ENCODE results near the gene ADGRG3.

DNA sequence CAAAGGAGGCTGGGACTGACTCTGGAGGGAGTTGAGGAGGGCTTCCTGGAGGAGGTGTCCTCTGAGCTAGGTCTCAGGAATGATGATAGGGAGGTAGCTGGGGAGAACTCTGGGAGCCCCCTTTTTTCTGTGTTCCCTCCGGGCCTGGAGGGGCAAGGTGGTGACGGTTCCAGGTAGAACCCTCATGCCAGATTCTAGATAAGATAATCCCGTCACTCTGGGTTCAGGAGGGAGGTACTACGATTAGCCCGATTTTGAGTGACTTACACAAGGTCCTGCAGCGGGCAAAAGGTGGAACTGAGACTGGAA, 18.7 kb upstream of the ADGRG3 start:
- TF ChIP-seq EZH2phosphoT487 (IDR thresholded peaks at IDR 0.05; ENCODE audit: insufficient read depth, low read depth) (no peak), EZH2 (IDR thresholded peaks at IDR 0.05; ENCODE audit: insufficient read depth, poor library complexity, severe bottlenecking) (no peak)
